ENCODE data around the gene SRRM5.
"Not testable (repeated sequence)": the region's sequence is repeated elsewhere in the genome, so short reads cannot be mapped to it uniquely, and the experiment has no call there.

The SRRM5 gene

GRCh38 chr19:43591904-43592772, 19.8 kb upstream of the SRRM5 start:
- DNase-seq (ENCODE audit: low read depth in 2 of 2), result no peak

GRCh38 chr19:43592800-43593350, 19.0 kb upstream of the SRRM5 start:
- DNase-seq (ENCODE audit: low read depth in 2 of 2), result no peak

GRCh38 chr19:43594081-43594697, 17.7 kb upstream of the SRRM5 start:
- DNase-seq (ENCODE audit: low read depth in 2 of 2), result no peak

- DNase-seq (ENCODE audit: low read depth in 2 of 2), result peak in 1 of 2 donors; percentile 38
These were observed 16.9 kb upstream of the SRRM5 start for GRCh38 chr19:43594710-43595604.

- no peak for DNase-seq (ENCODE audit: low read depth in 2 of 2)
These were observed 16.3 kb upstream of the SRRM5 start for GRCh38 chr19:43595605-43595998.

- peak; percentile 100 for DNase-seq (ENCODE audit: low read depth in 2 of 2)
These were observed 15.7 kb upstream of the SRRM5 start, which contains the start of the genes IRGQ and ZNF576 for GRCh38 chr19:43595999-43596841. Gene IRGQ, minus strand, starts transcription at chr19:43596134. Its CDS starts 796 bp downstream, at chr19:43595338. Gene ZNF576, plus strand, starts transcription at chr19:43596595. Its CDS starts 514 bp downstream, at chr19:43597109.

- DNase-seq (ENCODE audit: low read depth in 2 of 2), result no peak
These were observed 14.9 kb upstream of the SRRM5 start for GRCh38 chr19:43596842-43597461.

GRCh38 chr19:43597876-43598275, 14.0 kb upstream of the SRRM5 start:
- DNase-seq (ENCODE audit: low read depth in 2 of 2), result no peak

- no peak for DNase-seq (ENCODE audit: low read depth in 2 of 2)
These were observed 13.2 kb upstream of the SRRM5 start for GRCh38 chr19:43598445-43599240.

- no peak for DNase-seq (ENCODE audit: low read depth in 2 of 2)
These were observed 12.1 kb upstream of the SRRM5 start for GRCh38 chr19:43599635-43600295.

GRCh38 chr19:43600326-43600725, 11.6 kb upstream of the SRRM5 start:
- DNase-seq (ENCODE audit: low read depth in 2 of 2), result not testable (repeated sequence)

GRCh38 chr19:43605875-43606568, 5.9 kb upstream of the SRRM5 start:
- DNase-seq (ENCODE audit: low read depth in 2 of 2), result no peak

GRCh38 chr19:43606569-43607229, 5.2 kb upstream of the SRRM5 start:
- DNase-seq (ENCODE audit: low read depth in 2 of 2), result no peak

GRCh38 chr19:43607238-43608205, 4.4 kb upstream of the SRRM5 start:
- DNase-seq (ENCODE audit: low read depth in 2 of 2), result no peak

- DNase-seq (ENCODE audit: low read depth in 2 of 2), result no peak
These were observed 2.0 kb upstream of the SRRM5 start for GRCh38 chr19:43609872-43610271.

- no peak for DNase-seq (ENCODE audit: low read depth in 2 of 2)
These were observed 1.4 kb upstream of the SRRM5 start for GRCh38 chr19:43610493-43610892.

- DNase-seq (ENCODE audit: low read depth in 2 of 2), result no peak
These were observed 486 bp downstream of the SRRM5 start for GRCh38 chr19:43612374-43612773.
